Astrocyte (in vitro differentiated cells and primary cell): ENCODE data around the gene ALKBH3.

ENCODE experiments used
- EZH2 ChIP-seq: IDR thresholded peaks from 2 replicates; pipeline ENCODE4 v1.6.1; 2012; ENCODE audit warnings: mild to moderate bottlenecking, low read length, inconsistent platforms; ENCODE audit not compliant: insufficient read depth
- TF ChIP-seq, protein P1 (sequence below): IDR thresholded peaks from 2 replicates; pipeline ENCODE4 v1.5.1; 2011; ENCODE audit warnings: low read depth, mild to moderate bottlenecking, inconsistent platforms, low read length, moderate library complexity; ENCODE audit not compliant: insufficient read depth

DNA sequence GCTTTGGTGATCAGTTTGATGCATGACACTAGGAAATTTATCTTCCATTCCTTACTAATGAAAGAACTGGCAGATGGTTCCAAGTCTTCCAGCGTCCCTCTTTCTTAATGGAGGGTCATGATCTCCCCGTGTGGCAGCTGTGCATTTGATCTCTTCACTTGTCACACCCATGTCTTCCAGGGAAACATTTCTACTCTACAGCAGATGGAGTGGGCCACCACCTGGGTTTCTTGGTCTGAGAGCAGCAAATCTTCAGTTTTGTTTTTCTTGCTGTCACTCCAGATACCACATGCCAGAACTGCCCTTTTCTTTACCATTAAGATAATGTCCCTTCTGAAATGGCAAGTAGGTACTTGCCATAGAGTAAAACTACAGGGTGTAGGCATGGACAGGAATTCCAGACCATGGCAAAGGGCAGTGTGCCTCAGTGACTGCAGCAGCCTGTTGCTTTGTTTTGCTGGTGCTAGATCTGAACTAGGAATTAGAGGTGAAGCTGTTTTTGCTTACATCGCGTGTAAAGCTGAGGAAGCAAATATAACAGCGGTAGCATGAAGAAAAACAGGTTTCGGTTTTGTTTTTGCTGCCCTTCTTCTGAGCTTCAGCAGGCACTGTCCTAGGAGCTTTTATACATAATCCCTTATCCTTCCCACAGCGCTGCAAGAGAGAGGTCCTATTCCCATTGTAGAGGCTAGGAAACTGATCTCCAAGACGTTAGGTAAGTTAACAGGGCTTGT, 41.1 kb downstream of the ALKBH3 start:
- TF ChIP-seq, protein P1, sequence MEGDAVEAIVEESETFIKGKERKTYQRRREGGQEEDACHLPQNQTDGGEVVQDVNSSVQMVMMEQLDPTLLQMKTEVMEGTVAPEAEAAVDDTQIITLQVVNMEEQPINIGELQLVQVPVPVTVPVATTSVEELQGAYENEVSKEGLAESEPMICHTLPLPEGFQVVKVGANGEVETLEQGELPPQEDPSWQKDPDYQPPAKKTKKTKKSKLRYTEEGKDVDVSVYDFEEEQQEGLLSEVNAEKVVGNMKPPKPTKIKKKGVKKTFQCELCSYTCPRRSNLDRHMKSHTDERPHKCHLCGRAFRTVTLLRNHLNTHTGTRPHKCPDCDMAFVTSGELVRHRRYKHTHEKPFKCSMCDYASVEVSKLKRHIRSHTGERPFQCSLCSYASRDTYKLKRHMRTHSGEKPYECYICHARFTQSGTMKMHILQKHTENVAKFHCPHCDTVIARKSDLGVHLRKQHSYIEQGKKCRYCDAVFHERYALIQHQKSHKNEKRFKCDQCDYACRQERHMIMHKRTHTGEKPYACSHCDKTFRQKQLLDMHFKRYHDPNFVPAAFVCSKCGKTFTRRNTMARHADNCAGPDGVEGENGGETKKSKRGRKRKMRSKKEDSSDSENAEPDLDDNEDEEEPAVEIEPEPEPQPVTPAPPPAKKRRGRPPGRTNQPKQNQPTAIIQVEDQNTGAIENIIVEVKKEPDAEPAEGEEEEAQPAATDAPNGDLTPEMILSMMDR = no peak
- TF ChIP-seq EZH2 = no peak
